ENCODE data around the gene HMGCR. TPM values are rescaled to one million over a fixed set of nuclear protein-coding genes. Genes with fewer than 3 reads are reported as not detected.

HMGCR gene
- polyA plus RNA-seq, 1 of the 3 experiments (the other 2 are of a cell fraction) = 8.2 TPM

GRCh38 chr5:75340714-75341478 is 3.9 kb downstream of the HMGCR start:
- Histone ChIP-seq H3K27me3 (ENCODE audit: insufficient read depth) (no peaks in the 10 kb centered on the region), H3K36me3 (replicated peaks in 1 of 2; ENCODE audit: control insufficient read depth in 1 of 2, insufficient read depth in 2 of 2, low read length in 1 of 2) (peaks cover 23 to 24% of the 10 kb centered on the region in 2 experiments), H2AFZ (ENCODE audit: low read depth) (no peak overlapping the region), H3K4me1 (ENCODE audit: control insufficient read depth in 1 of 2, insufficient read depth in 2 of 2, low read depth in 1 of 2, low read length in 1 of 2) (peaks cover 0 to 14% of the 10 kb centered on the region in 2 experiments; a peak in 3 of 4 replicates), H3K79me2 (ENCODE audit: insufficient read depth) (peaks cover 73% of the 10 kb centered on the region), H3K9ac (no peak overlapping the region), H3K9me3 (no peaks in the 10 kb centered on the region), H3K9me2 (no peaks in the 10 kb centered on the region), H3F3A (replicated peaks; ENCODE audit: insufficient read depth) (peaks cover 3% of the 10 kb centered on the region), H3K4me3 (ENCODE audit: low read depth in 2 of 2, low read length in 1 of 2) (no peak overlapping the region), H3K27ac (ENCODE audit: low read depth in 2 of 2, low read length in 1 of 2) (no peak overlapping the region; a peak in 1 of 4 replicates), H3K4me2 (no peak overlapping the region), H4K20me1 (ENCODE audit: insufficient read depth) (peaks cover 19% of the 10 kb centered on the region; the same call in 1 of the 2 replicates)
- POLR2A ChIA-PET = no interaction called here
- 82% methylated on average over 3 of the region's 3 CpGs for WGBS (ENCODE audit: low lambda C conversion rate)
- no peak for DNase-seq
- no peak for TF ChIP-seq ZBTB33 (IDR thresholded peaks at IDR 0.05; ENCODE audit: borderline replicate concordance, low read depth)
- no peak for TF ChIP-seq JUND (IDR thresholded peaks at IDR 0.05)
- no peak for TF ChIP-seq SMC3 (IDR thresholded peaks at IDR 0.05; ENCODE audit: low read depth, low read length)
- TF ChIP-seq GABPA (IDR thresholded peaks at IDR 0.05; ENCODE audit: low read depth) = no peak
- TF ChIP-seq NRF1 (IDR thresholded peaks at IDR 0.05; ENCODE audit: low read depth, low read length) = no peak
- no peak for TF ChIP-seq FOXJ3 (CRISPR knock-in tag; IDR thresholded peaks at IDR 0.05)
- TF ChIP-seq NFIC (IDR thresholded peaks at IDR 0.05; ENCODE audit: borderline replicate concordance) = no peak
- no peak for TF ChIP-seq TCF12 (IDR thresholded peaks at IDR 0.05)
- CTCF ChIA-PET = interaction anchor here (0.9 to 1.3 kb wide), 2 partner anchors 14 to 289 kb away, joined by 3 to 4 read pairs; no protein-coding TSS in a partner anchor

DNA sequence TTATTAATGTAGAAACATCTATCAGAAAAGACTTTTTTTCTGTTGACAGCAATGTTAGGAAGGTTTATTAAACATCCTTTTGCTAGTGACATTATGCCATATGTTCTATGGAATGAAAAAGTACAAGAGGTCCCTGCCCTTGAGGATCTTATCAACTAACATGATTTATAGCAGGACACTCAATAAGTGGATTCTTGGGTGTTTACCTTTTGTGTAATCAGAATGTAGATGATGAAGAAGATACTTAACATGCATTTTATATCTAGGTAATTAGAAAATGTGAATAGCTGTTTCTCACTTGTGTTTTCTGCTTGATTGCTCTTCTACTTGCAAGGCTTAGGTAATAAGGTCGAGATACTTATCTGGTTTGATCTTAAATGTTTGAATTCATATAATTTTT is 4.9 kb downstream of the HMGCR start:
- CTCF ChIA-PET = interaction anchor here (1.0 to 1.3 kb wide), 2 partner anchors 12 to 13 kb away, joined by 4 read pairs; no protein-coding TSS in a partner anchor
- H3K9ac ChIP-seq = no peak overlapping the region
- POLR2A ChIA-PET = no interaction called here

More for the DNA sequence above, 4.9 kb downstream of the HMGCR start:
- no peaks in the 10 kb centered on the region for H3F3A ChIP-seq (replicated peaks; ENCODE audit: insufficient read depth)
- H3K9me3 ChIP-seq = no peaks in the 10 kb centered on the region
- peaks cover 31 to 33% of the 10 kb centered on the region in 2 experiments for H3K36me3 ChIP-seq (replicated peaks in 1 of 2; ENCODE audit: control insufficient read depth in 1 of 2, insufficient read depth in 2 of 2, low read length in 1 of 2)
- WGBS (ENCODE audit: low lambda C conversion rate) = 90% methylated on average over 1 of the region's 1 CpG
- H3K4me2 ChIP-seq = no peak overlapping the region
- H2AFZ ChIP-seq (ENCODE audit: low read depth) = no peak overlapping the region
- TF ChIP-seq TAF1 (IDR thresholded peaks at IDR 0.05; ENCODE audit: borderline replicate concordance, low read depth, low read length) (no peak), JUND (IDR thresholded peaks at IDR 0.05) (no peak), ZBTB33 (IDR thresholded peaks at IDR 0.05; ENCODE audit: borderline replicate concordance, low read depth) (no peak), SIN3A (IDR thresholded peaks at IDR 0.05; ENCODE audit: borderline replicate concordance, low read depth, low read length) (no peak), FOXJ3 (CRISPR knock-in tag; IDR thresholded peaks at IDR 0.05) (no peak), POLR2AphosphoS5 (IDR thresholded peaks at IDR 0.05; ENCODE audit: low read depth, low read length) (no peak), GABPA (IDR thresholded peaks at IDR 0.05; ENCODE audit: low read depth) (no peak), RXRA (IDR thresholded peaks at IDR 0.05; ENCODE audit: borderline replicate concordance, low read depth) (no peak)
- TF ChIP-seq, protein P1, sequence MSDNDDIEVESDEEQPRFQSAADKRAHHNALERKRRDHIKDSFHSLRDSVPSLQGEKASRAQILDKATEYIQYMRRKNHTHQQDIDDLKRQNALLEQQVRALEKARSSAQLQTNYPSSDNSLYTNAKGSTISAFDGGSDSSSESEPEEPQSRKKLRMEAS (IDR thresholded peaks at IDR 0.05; ENCODE audit: low read depth) = no peak
- TF ChIP-seq, protein P2, sequence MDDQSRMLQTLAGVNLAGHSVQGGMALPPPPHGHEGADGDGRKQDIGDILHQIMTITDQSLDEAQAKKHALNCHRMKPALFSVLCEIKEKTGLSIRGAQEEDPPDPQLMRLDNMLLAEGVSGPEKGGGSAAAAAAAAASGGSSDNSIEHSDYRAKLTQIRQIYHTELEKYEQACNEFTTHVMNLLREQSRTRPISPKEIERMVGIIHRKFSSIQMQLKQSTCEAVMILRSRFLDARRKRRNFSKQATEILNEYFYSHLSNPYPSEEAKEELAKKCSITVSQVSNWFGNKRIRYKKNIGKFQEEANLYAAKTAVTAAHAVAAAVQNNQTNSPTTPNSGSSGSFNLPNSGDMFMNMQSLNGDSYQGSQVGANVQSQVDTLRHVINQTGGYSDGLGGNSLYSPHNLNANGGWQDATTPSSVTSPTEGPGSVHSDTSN (IDR thresholded peaks at IDR 0.05) = no peak
- TF ChIP-seq, protein P3, sequence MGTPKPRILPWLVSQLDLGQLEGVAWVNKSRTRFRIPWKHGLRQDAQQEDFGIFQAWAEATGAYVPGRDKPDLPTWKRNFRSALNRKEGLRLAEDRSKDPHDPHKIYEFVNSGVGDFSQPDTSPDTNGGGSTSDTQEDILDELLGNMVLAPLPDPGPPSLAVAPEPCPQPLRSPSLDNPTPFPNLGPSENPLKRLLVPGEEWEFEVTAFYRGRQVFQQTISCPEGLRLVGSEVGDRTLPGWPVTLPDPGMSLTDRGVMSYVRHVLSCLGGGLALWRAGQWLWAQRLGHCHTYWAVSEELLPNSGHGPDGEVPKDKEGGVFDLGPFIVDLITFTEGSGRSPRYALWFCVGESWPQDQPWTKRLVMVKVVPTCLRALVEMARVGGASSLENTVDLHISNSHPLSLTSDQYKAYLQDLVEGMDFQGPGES (IDR thresholded peaks at IDR 0.05; ENCODE audit: low read depth, low read length) = no peak
- TF ChIP-seq, protein P4, sequence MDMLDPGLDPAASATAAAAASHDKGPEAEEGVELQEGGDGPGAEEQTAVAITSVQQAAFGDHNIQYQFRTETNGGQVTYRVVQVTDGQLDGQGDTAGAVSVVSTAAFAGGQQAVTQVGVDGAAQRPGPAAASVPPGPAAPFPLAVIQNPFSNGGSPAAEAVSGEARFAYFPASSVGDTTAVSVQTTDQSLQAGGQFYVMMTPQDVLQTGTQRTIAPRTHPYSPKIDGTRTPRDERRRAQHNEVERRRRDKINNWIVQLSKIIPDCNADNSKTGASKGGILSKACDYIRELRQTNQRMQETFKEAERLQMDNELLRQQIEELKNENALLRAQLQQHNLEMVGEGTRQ (IDR thresholded peaks at IDR 0.05; ENCODE audit: borderline replicate concordance, low read depth, low read length) = no peak
- peaks cover 77% of the 10 kb centered on the region for H3K79me2 ChIP-seq (ENCODE audit: insufficient read depth)
- peaks cover 0 to 14% of the 10 kb centered on the region in 2 experiments; a peak in 3 of 4 replicates for H3K4me1 ChIP-seq (ENCODE audit: control insufficient read depth in 1 of 2, insufficient read depth in 2 of 2, low read depth in 1 of 2, low read length in 1 of 2)
- no peaks in the 10 kb centered on the region for H3K9me2 ChIP-seq
- DNase-seq = no peak
- peaks cover 19% of the 10 kb centered on the region; the same call in 1 of the 2 replicates for H4K20me1 ChIP-seq (ENCODE audit: insufficient read depth)
- H3K4me3 ChIP-seq (ENCODE audit: low read depth in 2 of 2, low read length in 1 of 2) = no peak overlapping the region
- no peak overlapping the region; a peak in 1 of 4 replicates for H3K27ac ChIP-seq (ENCODE audit: low read depth in 2 of 2, low read length in 1 of 2)
- no peaks in the 10 kb centered on the region for H3K27me3 ChIP-seq (ENCODE audit: insufficient read depth)
